Measurements from ENCODE around the gene PIP4K2A. TPM values are rescaled to one million over a fixed set of nuclear protein-coding genes. Genes with fewer than 3 reads are reported as not detected.

The PIP4K2A gene
- total and polyA plus RNA-seq, 2 donors (not counting 3 experiments of a cell fraction or from before 2014, with no cell fraction given), result 11.8 to 32.6 TPM

GRCh38 chr10:22700489-22700888 is 13.9 kb downstream of the PIP4K2A start:
- intact Hi-C loops (cut with micrococcal nuclease) (no loop called here), dilution Hi-C loops (cut with MboI; ENCODE audit: extremely low pct_ligation_motif_present, low sequenced_read_pairs) (no loop called here)
- no peak for DNase-seq (ENCODE audit: low read depth, low spot score)
- TF ChIP-seq EZH2 (IDR thresholded peaks at IDR 0.05; ENCODE audit: borderline replicate concordance, low read depth, low read length, severe bottlenecking) (no peak), JUN (IDR thresholded peaks at IDR 0.05; ENCODE audit: borderline replicate concordance, insufficient read depth, insufficient read length, low read depth) (no peak), FOS (IDR thresholded peaks at IDR 0.05; ENCODE audit: borderline replicate concordance, insufficient read depth, low read length) (no peak), MYC (IDR thresholded peaks at IDR 0.05; ENCODE audit: low read depth, low read length) (no peak), GATA2 (IDR thresholded peaks at IDR 0.05; ENCODE audit: insufficient read depth, insufficient read length, low read depth, low read length) (no peak), POLR2AphosphoS5 (IDR thresholded peaks at IDR 0.05; ENCODE audit: insufficient read depth, low read depth, low read length) (no peak), MAX (IDR thresholded peaks at IDR 0.05; ENCODE audit: insufficient read depth, insufficient read length) (no peak), POLR2A (IDR thresholded peaks at IDR 0.05; ENCODE audit: low read depth, low read length) (no peak)
- TF ChIP-seq, protein P1, sequence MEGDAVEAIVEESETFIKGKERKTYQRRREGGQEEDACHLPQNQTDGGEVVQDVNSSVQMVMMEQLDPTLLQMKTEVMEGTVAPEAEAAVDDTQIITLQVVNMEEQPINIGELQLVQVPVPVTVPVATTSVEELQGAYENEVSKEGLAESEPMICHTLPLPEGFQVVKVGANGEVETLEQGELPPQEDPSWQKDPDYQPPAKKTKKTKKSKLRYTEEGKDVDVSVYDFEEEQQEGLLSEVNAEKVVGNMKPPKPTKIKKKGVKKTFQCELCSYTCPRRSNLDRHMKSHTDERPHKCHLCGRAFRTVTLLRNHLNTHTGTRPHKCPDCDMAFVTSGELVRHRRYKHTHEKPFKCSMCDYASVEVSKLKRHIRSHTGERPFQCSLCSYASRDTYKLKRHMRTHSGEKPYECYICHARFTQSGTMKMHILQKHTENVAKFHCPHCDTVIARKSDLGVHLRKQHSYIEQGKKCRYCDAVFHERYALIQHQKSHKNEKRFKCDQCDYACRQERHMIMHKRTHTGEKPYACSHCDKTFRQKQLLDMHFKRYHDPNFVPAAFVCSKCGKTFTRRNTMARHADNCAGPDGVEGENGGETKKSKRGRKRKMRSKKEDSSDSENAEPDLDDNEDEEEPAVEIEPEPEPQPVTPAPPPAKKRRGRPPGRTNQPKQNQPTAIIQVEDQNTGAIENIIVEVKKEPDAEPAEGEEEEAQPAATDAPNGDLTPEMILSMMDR (IDR thresholded peaks at IDR 0.05; ENCODE audit: extremely low read depth in 1 of 2, insufficient read depth in 1 of 2, low read depth in 1 of 2, low read length in 2 of 2), result no peak
- Histone ChIP-seq H3K36me3 (ENCODE audit: control insufficient read depth in 2 of 2, extremely low read depth in 1 of 2, insufficient read depth in 2 of 2, low read length in 2 of 2) (no peaks in the 10 kb centered on the region), H3K9ac (replicated peaks; ENCODE audit: extremely low read depth, insufficient read depth, low read length) (no peak overlapping the region), H3K79me2 (ENCODE audit: control insufficient read depth, insufficient read depth, low read length) (peaks cover 54% of the 10 kb centered on the region), H3K9me1 (replicated peaks; ENCODE audit: control insufficient read depth, extremely low read depth, insufficient read depth, low read length) (peaks cover 1% of the 10 kb centered on the region), H3K9me3 (replicated peaks; ENCODE audit: control insufficient read depth, insufficient read depth, low read length) (no peaks in the 10 kb centered on the region), H4K20me1 (replicated peaks; ENCODE audit: control insufficient read depth, extremely low read depth, insufficient read depth, low read length) (no peaks in the 10 kb centered on the region), H3K4me3 (replicated peaks in 1 of 3; ENCODE audit: insufficient read depth in 1 of 3, low read depth in 1 of 3, low read length in 3 of 3) (no peak overlapping the region), H3K4me1 (ENCODE audit: control insufficient read depth, extremely low read depth, insufficient read depth, low read length) (no peaks in the 10 kb centered on the region), H2AFZ (ENCODE audit: low read depth, low read length) (no peak overlapping the region), H3K4me2 (ENCODE audit: insufficient read depth, low read length) (no peak overlapping the region), H3K27ac (ENCODE audit: insufficient read depth, low read depth, low read length) (no peak overlapping the region), H3K27me3 (ENCODE audit: control insufficient read depth in 2 of 2, insufficient read depth in 2 of 2, low read length in 2 of 2) (no peaks in the 10 kb centered on the region)
- BruUV-seq (replicated peaks), result no TSS peak
- POLR2A ChIA-PET, result no interaction called here
- CTCF ChIA-PET, result no interaction called here
- FAIRE-seq, result no peak
